Measurements from ENCODE around the gene CD53. TPM values are rescaled to one million over a fixed set of nuclear protein-coding genes. Genes with fewer than 3 reads are reported as not detected.
A peak's percentile ranks its signal among the peaks of the same experiment; 100 is the strongest.

The CD53 gene
- total and polyA plus RNA-seq, 9 of the 15 experiments (the other 6 are each of a cell fraction or from before 2014, with no cell fraction given): 63.5 to 220 (median 131) TPM

- TF ChIP-seq ZNF318 (IDR thresholded peaks at IDR 0.05; ENCODE audit: borderline replicate concordance in 1 of 2, low read depth in 1 of 2) (no peak; a peak in 1 of 4 replicates), EZH2 (IDR thresholded peaks at IDR 0.05; ENCODE audit: borderline replicate concordance, low read depth, low read length) (no peak), NFXL1 (CRISPR knock-in tag; IDR thresholded peaks at IDR 0.05) (no peak), PML (IDR thresholded peaks at IDR 0.05; ENCODE audit: low read length) (peak; percentile 45; the same call in 1 of the 2 replicates), MTF1 (CRISPR knock-in tag; IDR thresholded peaks at IDR 0.05; ENCODE audit: borderline replicate concordance) (no peak), RUNX1 (IDR thresholded peaks at IDR 0.05; ENCODE audit: low read depth) (no peak), HEY1 (CRISPR knock-in tag; IDR thresholded peaks at IDR 0.05; ENCODE audit: borderline replicate concordance) (peak; percentile 69; the same call in 1 of the 2 replicates)
- TF ChIP-seq, protein P1, sequence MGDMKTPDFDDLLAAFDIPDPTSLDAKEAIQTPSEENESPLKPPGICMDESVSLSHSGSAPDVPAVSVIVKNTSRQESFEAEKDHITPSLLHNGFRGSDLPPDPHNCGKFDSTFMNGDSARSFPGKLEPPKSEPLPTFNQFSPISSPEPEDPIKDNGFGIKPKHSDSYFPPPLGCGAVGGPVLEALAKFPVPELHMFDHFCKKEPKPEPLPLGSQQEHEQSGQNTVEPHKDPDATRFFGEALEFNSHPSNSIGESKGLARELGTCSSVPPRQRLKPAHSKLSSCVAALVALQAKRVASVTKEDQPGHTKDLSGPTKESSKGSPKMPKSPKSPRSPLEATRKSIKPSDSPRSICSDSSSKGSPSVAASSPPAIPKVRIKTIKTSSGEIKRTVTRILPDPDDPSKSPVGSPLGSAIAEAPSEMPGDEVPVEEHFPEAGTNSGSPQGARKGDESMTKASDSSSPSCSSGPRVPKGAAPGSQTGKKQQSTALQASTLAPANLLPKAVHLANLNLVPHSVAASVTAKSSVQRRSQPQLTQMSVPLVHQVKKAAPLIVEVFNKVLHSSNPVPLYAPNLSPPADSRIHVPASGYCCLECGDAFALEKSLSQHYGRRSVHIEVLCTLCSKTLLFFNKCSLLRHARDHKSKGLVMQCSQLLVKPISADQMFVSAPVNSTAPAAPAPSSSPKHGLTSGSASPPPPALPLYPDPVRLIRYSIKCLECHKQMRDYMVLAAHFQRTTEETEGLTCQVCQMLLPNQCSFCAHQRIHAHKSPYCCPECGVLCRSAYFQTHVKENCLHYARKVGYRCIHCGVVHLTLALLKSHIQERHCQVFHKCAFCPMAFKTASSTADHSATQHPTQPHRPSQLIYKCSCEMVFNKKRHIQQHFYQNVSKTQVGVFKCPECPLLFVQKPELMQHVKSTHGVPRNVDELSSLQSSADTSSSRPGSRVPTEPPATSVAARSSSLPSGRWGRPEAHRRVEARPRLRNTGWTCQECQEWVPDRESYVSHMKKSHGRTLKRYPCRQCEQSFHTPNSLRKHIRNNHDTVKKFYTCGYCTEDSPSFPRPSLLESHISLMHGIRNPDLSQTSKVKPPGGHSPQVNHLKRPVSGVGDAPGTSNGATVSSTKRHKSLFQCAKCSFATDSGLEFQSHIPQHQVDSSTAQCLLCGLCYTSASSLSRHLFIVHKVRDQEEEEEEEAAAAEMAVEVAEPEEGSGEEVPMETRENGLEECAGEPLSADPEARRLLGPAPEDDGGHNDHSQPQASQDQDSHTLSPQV (IDR thresholded peaks at IDR 0.05): peak; percentile 88
These were observed 17.7 kb downstream of the CD53 start (continued) for GRCh38 chr1:110890474-110891196.

Data from K562 (cell line).